Right atrium auricular region (tissue), 2 donors: ENCODE results near the gene CHKA. TPM values are rescaled to one million over a fixed set of nuclear protein-coding genes. Genes with fewer than 3 reads are reported as not detected.

Experiments used
- DNase-seq: peaks from one replicate; pipeline ENCODE4 v3.0.0-alpha.2; 2019; ENCODE audit warnings: low spot score
- H3K27ac ChIP-seq, 2 donors: fragments of 200-600 bp; sonication (generic); 1 replicate in 1 of 2; 2 replicates in 1 of 2; pipeline ENCODE4 v1.5.1; 2016 to 2019
- H3K27me3 ChIP-seq, 2 donors: fragments of 200-600 bp; sonication (generic); one replicate each; pipeline versions ENCODE4 v1.5.1 to v1.6.0; 2017 to 2019
- H3K36me3 ChIP-seq: fragments of 200-600 bp; sonication (generic); one replicate; pipeline ENCODE4 v1.5.1; 2016
- H3K4me1 ChIP-seq, 2 donors: fragments of 200-600 bp; sonication (generic); one replicate each; pipeline versions ENCODE4 v1.5.1 to v1.6.0; 2017 to 2019
- H3K4me3 ChIP-seq, 2 donors: fragments of 200-600 bp; sonication (generic); 1 replicate in 1 of 2; 2 replicates in 1 of 2; pipeline ENCODE4 v1.5.1; 2017 to 2019; ENCODE audit warnings: mild to moderate bottlenecking in 1 of 2, moderate library complexity in 1 of 2
- H3K9me3 ChIP-seq, 2 donors: fragments of 200-600 bp; sonication (generic); one replicate each; pipeline ENCODE4 v1.5.1; 2019
- total RNA-seq, 2 donors: library from RNA; depleted of rRNA; stranded (reverse); fragments of >200 nt; gene quantifications; one replicate each; pipeline ENCODE4 v1.1.0, GENCODE V29; 2016
- TF ChIP-seq, protein P1 (sequence below), 2 donors: fragments of 200-600 bp; sonication (generic); IDR thresholded peaks; one replicate each; pipeline ENCODE4 v1.5.1; 2019; ENCODE audit warnings: antibody characterized with exemption in 2 of 2

The CHKA gene
- total RNA-seq, 2 donors from 2014 or later, result 6.1 to 10.3 TPM

GRCh38 chr11:68146704-68147474 lies 25.7 kb upstream of the CHKA start:
- TF ChIP-seq, protein P1, sequence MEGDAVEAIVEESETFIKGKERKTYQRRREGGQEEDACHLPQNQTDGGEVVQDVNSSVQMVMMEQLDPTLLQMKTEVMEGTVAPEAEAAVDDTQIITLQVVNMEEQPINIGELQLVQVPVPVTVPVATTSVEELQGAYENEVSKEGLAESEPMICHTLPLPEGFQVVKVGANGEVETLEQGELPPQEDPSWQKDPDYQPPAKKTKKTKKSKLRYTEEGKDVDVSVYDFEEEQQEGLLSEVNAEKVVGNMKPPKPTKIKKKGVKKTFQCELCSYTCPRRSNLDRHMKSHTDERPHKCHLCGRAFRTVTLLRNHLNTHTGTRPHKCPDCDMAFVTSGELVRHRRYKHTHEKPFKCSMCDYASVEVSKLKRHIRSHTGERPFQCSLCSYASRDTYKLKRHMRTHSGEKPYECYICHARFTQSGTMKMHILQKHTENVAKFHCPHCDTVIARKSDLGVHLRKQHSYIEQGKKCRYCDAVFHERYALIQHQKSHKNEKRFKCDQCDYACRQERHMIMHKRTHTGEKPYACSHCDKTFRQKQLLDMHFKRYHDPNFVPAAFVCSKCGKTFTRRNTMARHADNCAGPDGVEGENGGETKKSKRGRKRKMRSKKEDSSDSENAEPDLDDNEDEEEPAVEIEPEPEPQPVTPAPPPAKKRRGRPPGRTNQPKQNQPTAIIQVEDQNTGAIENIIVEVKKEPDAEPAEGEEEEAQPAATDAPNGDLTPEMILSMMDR (IDR thresholded peaks at IDR 0.05), result no peak
- no peaks in the 10 kb centered on the region for H3K36me3 ChIP-seq
- H3K4me3 ChIP-seq, result no peak overlapping the region
- H3K27ac ChIP-seq, result peak overlapping the region; percentile 83 to 87
- no peak for DNase-seq
- no peaks in the 10 kb centered on the region for H3K9me3 ChIP-seq
- no peaks in the 10 kb centered on the region for H3K27me3 ChIP-seq
- peaks cover 0 to 26% of the 10 kb centered on the region in 2 donors for H3K4me1 ChIP-seq

DNA sequence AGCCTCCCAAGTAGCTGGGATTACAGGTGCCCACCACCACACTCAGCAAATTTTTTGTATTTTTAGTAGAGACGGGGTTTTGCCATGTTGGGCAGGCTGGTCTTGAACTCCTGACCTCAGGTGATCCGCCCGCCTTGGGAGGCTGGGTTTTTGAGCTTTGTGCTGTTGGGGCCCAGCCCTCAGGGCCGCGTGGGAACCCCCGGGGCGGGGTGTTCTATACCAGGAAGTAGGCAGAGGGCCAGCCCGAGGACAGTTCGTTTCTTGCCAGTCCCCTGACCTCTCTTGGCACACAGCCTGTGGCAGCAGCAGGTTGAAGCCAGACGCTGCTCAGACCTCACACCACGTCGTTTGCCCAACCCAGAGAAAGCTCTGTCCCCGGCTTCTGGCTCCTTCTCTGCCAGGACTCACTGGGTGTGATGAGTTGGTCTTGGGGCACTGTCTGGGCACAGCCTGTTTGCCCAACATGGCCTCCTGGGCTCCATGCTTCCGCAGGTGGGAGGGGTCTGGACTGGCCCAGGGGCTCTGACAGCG lies 24.9 kb upstream of the CHKA start:
- H3K27ac ChIP-seq, result peak overlapping the region; percentile 83 to 87

GRCh38 chr11:68145120-68145866 lies 24.1 kb upstream of the CHKA start:
- H3K9me3 ChIP-seq, result no peaks in the 10 kb centered on the region
- DNase-seq, result no peak
- no peak overlapping the region for H3K4me3 ChIP-seq
- TF ChIP-seq, protein P1 (IDR thresholded peaks at IDR 0.05), result no peak
- no peaks in the 10 kb centered on the region for H3K36me3 ChIP-seq
- no peaks in the 10 kb centered on the region for H3K27me3 ChIP-seq
- peaks cover 0 to 32% of the 10 kb centered on the region in 2 donors for H3K4me1 ChIP-seq
- H3K27ac ChIP-seq, result peak overlapping the region; percentile 83 to 87

More for the DNA sequence above, 24.9 kb upstream of the CHKA start:
- H3K36me3 ChIP-seq, result no peaks in the 10 kb centered on the region
- peaks cover 0 to 29% of the 10 kb centered on the region in 2 donors for H3K4me1 ChIP-seq
- TF ChIP-seq, protein P1 (IDR thresholded peaks at IDR 0.05), result no peak
- no peak overlapping the region for H3K4me3 ChIP-seq
- peak; percentile 88 for DNase-seq
- H3K9me3 ChIP-seq, result no peaks in the 10 kb centered on the region
- no peaks in the 10 kb centered on the region for H3K27me3 ChIP-seq

- H3K27me3 ChIP-seq, result no peaks in the 10 kb centered on the region
- H3K4me1 ChIP-seq, result peaks cover 0 to 32% of the 10 kb centered on the region in 2 donors
- no peak overlapping the region for H3K4me3 ChIP-seq
- TF ChIP-seq, protein P1 (IDR thresholded peaks at IDR 0.05), result no peak
- H3K36me3 ChIP-seq, result no peaks in the 10 kb centered on the region
- no peaks in the 10 kb centered on the region for H3K9me3 ChIP-seq
- H3K27ac ChIP-seq, result no peak overlapping the region
- DNase-seq, result no peak
Observed at GRCh38 chr11:68143310-68143689, 22.1 kb upstream of the CHKA start.

DNA sequence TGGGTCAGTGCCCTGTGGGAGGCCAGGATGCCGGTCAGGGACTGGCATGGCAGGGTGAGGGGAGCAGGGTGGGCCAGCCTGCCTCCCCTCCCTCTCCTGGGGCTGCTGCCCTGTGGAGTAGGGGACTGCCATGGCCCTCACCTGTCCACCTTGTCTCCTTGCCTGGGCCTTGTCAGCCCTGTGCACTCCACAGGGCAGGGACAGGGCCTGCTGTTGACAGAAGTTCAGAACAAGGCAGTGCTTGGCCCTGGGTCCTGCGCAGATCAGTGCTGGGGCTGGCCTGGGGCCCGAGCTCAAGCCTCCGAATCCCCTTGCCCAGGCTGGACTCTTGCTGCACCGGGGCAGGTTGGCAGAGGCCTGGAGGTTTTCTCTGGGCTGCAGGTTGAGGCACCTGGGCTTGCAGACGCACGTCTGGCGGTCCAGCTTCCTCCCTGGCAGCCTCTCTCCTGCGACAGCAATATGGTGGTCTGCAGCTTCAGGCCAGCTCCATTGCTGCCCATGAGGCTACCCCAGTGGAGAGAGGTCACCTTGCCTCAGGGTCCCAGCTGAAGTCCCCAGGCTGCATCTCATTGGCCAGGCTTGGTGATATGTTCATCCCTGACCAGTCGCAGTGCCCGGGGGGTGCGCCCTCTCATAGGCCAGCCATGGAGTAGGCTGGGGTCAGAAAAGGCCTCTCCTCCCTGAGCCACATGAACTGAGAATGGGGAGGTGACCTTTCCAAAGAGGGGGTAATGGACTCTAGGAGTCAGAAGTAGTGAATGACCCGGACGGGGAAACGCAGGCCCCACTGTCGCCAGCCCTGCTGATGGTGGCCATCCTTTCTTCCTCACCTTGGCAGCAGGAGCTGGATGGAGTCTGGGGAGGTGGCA lies 21.5 kb upstream of the CHKA start:
- Histone ChIP-seq H3K4me1 (peaks cover 0 to 32% of the 10 kb centered on the region in 2 donors), H3K4me3 (no peak overlapping the region), H3K36me3 (no peaks in the 10 kb centered on the region), H3K9me3 (no peaks in the 10 kb centered on the region), H3K27me3 (no peaks in the 10 kb centered on the region), H3K27ac (no peak overlapping the region)
- TF ChIP-seq, protein P1 (IDR thresholded peaks at IDR 0.05), result no peak
- DNase-seq, result no peak
